ENCODE data around the gene MOGAT3. TPM values are rescaled to one million over a fixed set of nuclear protein-coding genes. Genes with fewer than 3 reads are reported as not detected.

Gene MOGAT3
- total and polyA plus RNA-seq, 8 donors = 0.07 to 0.11 (median 0.08) TPM; not detected in 3

- no peaks in the 10 kb centered on the region for H3K9me3 ChIP-seq
- peaks cover 7 to 19% of the 10 kb centered on the region in 2 donors for H3K4me1 ChIP-seq
- intact Hi-C loops (cut with DNase I) = no loop called here
- ATAC-seq (no peak), DNase-seq (no peak)
- peaks cover 0 to 96% of the 10 kb centered on the region in 2 donors for H3K36me3 ChIP-seq
- no peaks in the 10 kb centered on the region for H3K27me3 ChIP-seq
- no peak for TF ChIP-seq CTCF (IDR thresholded peaks at IDR 0.05)
- H3K4me3 ChIP-seq = no peak overlapping the region
- H3K27ac ChIP-seq = no peak overlapping the region
Observed at GRCh38 chr7:101211501-101211900, 10.7 kb upstream of the MOGAT3 start.

- no peak overlapping the region for H3K4me3 ChIP-seq
- ATAC-seq (no peak), DNase-seq (no peak)
- no peaks in the 10 kb centered on the region for H3K9me3 ChIP-seq
- no peak for TF ChIP-seq CTCF (IDR thresholded peaks at IDR 0.05)
- H3K4me1 ChIP-seq = peaks cover 0 to 6% of the 10 kb centered on the region in 2 donors
- intact Hi-C loops (cut with DNase I) = no loop called here
- H3K27me3 ChIP-seq = no peaks in the 10 kb centered on the region
- H3K27ac ChIP-seq = no peak overlapping the region
- peaks cover 0 to 96% of the 10 kb centered on the region in 2 donors for H3K36me3 ChIP-seq
Observed at GRCh38 chr7:101210143-101210542, 9.3 kb upstream of the MOGAT3 start.

- peaks cover 0 to 4% of the 10 kb centered on the region in 2 donors for H3K4me1 ChIP-seq
- H3K4me3 ChIP-seq = no peak overlapping the region
- H3K27me3 ChIP-seq = peaks cover 0 to 2% of the 10 kb centered on the region in 2 donors
- no peak overlapping the region for H3K27ac ChIP-seq
- H3K9me3 ChIP-seq = no peaks in the 10 kb centered on the region
- H3K36me3 ChIP-seq = peaks cover 0 to 82% of the 10 kb centered on the region in 2 donors
- ATAC-seq (no peak), DNase-seq (no peak)
- no peak for TF ChIP-seq CTCF (IDR thresholded peaks at IDR 0.05)
- intact Hi-C loops (cut with DNase I) = no loop called here
Observed at GRCh38 chr7:101208794-101209193, 8.0 kb upstream of the MOGAT3 start.

- peaks cover 0 to 69% of the 10 kb centered on the region in 2 donors for H3K36me3 ChIP-seq
- no peak for TF ChIP-seq CTCF (IDR thresholded peaks at IDR 0.05)
- no peak overlapping the region for H3K27ac ChIP-seq
- peaks cover 6 to 16% of the 10 kb centered on the region in 2 donors for H3K27me3 ChIP-seq
- no peaks in the 10 kb centered on the region for H3K9me3 ChIP-seq
- no peak overlapping the region for H3K4me3 ChIP-seq
- ATAC-seq (no peak), DNase-seq (no peak)
- intact Hi-C loops (cut with DNase I) = no loop called here
- peaks cover 0 to 4% of the 10 kb centered on the region in 2 donors for H3K4me1 ChIP-seq
Observed at GRCh38 chr7:101207459-101207858, 6.6 kb upstream of the MOGAT3 start.

GRCh38 chr7:101206665-101207042, 5.8 kb upstream of the MOGAT3 start:
- no peaks in the 10 kb centered on the region for H3K9me3 ChIP-seq
- H3K4me3 ChIP-seq = no peak overlapping the region
- no peak for TF ChIP-seq CTCF (IDR thresholded peaks at IDR 0.05)
- H3K27me3 ChIP-seq = peaks cover 14 to 24% of the 10 kb centered on the region in 2 donors
- DNase-seq (no peak), ATAC-seq (no peak)
- H3K27ac ChIP-seq = no peak overlapping the region
- intact Hi-C loops (cut with DNase I) = no loop called here
- peaks cover 0 to 61% of the 10 kb centered on the region in 2 donors for H3K36me3 ChIP-seq
- H3K4me1 ChIP-seq = peaks cover 0 to 4% of the 10 kb centered on the region in 2 donors
